HTR-8/SVneo (cell line): ENCODE measurements around the gene YIPF1.

Experiments
- DNase-seq: peaks from one replicate; pipeline ENCODE4 v3.0.0; 2011; ENCODE audit warnings: low spot score, mixed read lengths; ENCODE audit not compliant: insufficient read length
- FAIRE-seq: peaks from 2 replicates; lab custom pipeline; 2011; peaks lifted over from hg19 to GRCh38; lab: Jason Lieb, UNC

The YIPF1 gene

GRCh38 chr1:53804791-53805505, 84.6 kb downstream of the YIPF1 start:
- no peak for DNase-seq

GRCh38 chr1:53804181-53804580, 85.4 kb downstream of the YIPF1 start:
- FAIRE-seq = no peak
- DNase-seq = no peak

More at GRCh38 chr1:53804791-53805505, 84.6 kb downstream of the YIPF1 start:
- no peak for FAIRE-seq
